Stimulated activated CD8-positive, alpha-beta memory T cell treated with anti-CD3 and anti-CD28 coated beads, Interleukin-12 subunit alpha, Interleukin-12 subunit beta, amount 100 ng/mL, for 24 hours (primary cell): Measurements from ENCODE around the gene AKAP11.
"Not testable (repeated sequence)": the region's sequence is repeated elsewhere in the genome, so short reads cannot be mapped to it uniquely, and the experiment has no call there.

ENCODE experiments used
- DNase-seq: peaks from one replicate; pipeline ENCODE4 v3.0.0-alpha.2; 2020; ENCODE audit errors: extremely low read depth

The AKAP11 gene

GRCh38 chr13:42272115-42272803, at the start of gene AKAP11:
Gene AKAP11 (plus strand): TSS chr13:42272152. CDS start chr13:42286349, 14,197 bp downstream.
- DNase-seq: peak; percentile 19

GRCh38 chr13:42223681-42224080, 48.3 kb upstream of the AKAP11 start:
- no peak for DNase-seq

GRCh38 chr13:42225051-42225450, 46.9 kb upstream of the AKAP11 start:
- no peak for DNase-seq

- not testable (repeated sequence) for DNase-seq
Measured at GRCh38 chr13:42226759-42227158, 45.2 kb upstream of the AKAP11 start.

GRCh38 chr13:42228527-42228926, 43.4 kb upstream of the AKAP11 start:
- DNase-seq: no peak

GRCh38 chr13:42229287-42229686, 42.7 kb upstream of the AKAP11 start:
- DNase-seq: no peak

GRCh38 chr13:42232671-42233070, 39.3 kb upstream of the AKAP11 start:
- no peak for DNase-seq

- DNase-seq: no peak
Measured at GRCh38 chr13:42233726-42234125, 38.2 kb upstream of the AKAP11 start.

- DNase-seq: no peak
Measured at GRCh38 chr13:42239161-42239560, 32.8 kb upstream of the AKAP11 start.

- no peak for DNase-seq
Measured at GRCh38 chr13:42239644-42240043, 32.3 kb upstream of the AKAP11 start.

- no peak for DNase-seq
Measured at GRCh38 chr13:42246541-42246940, 25.4 kb upstream of the AKAP11 start.

- no peak for DNase-seq
Measured at GRCh38 chr13:42247883-42248282, 24.1 kb upstream of the AKAP11 start.

GRCh38 chr13:42255886-42256285, 16.1 kb upstream of the AKAP11 start:
- DNase-seq: no peak

GRCh38 chr13:42258747-42259146, 13.2 kb upstream of the AKAP11 start:
- no peak for DNase-seq

- DNase-seq: no peak
Measured at GRCh38 chr13:42259515-42259914, 12.4 kb upstream of the AKAP11 start.

- DNase-seq: no peak
Measured at GRCh38 chr13:42260903-42261654, 10.9 kb upstream of the AKAP11 start.

- DNase-seq: no peak
Measured at GRCh38 chr13:42266473-42266872, 5.5 kb upstream of the AKAP11 start.

- no peak for DNase-seq
Measured at GRCh38 chr13:42270160-42270856, 1.6 kb upstream of the AKAP11 start.

GRCh38 chr13:42270857-42271215, 1.1 kb upstream of the AKAP11 start:
- no peak for DNase-seq

- peak; percentile 84 for DNase-seq
Measured at GRCh38 chr13:42271337-42272114, 426 bp upstream of the AKAP11 start.

- no peak for DNase-seq
Measured at GRCh38 chr13:42272804-42273175, 838 bp downstream of the AKAP11 start.
